Measurements from ENCODE around the gene AFAP1L2. TPM values are rescaled to one million over a fixed set of nuclear protein-coding genes. Genes with fewer than 3 reads are reported as not detected.

Gene AFAP1L2
- polyA plus RNA-seq, 1 experiment = 0.07 TPM

DNA sequence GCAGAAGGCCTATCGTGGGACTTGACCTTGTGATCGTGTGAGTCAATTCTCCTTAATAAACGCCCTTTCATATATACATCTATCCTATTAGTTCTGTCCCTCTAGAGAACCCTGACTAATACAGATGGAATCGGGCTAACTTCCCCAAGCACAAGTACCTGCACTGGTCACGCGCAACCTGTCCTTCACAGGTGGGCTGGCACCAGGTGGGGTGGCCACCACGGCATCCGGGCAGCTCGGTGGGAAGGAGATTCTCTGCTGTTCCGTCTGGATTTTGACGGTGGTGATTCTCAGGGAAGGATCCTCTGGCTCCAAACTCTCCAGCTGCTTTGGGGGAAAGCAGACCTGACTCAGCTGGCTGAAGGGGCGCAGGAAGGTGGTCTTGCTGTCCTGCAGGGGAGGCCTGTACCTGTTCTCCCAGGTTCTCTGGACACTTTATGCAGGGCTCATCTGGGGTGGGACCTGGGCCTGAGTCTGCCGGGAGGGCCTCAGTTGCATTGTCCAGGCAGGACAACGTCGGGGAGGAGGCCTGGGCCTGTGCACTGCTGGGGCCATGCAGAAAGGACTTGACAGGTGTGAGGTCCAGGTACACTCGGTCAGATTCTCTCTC lies 104.2 kb downstream of the AFAP1L2 start:
- ChIA-PET CTCF (no interaction called here), POLR2A (no interaction called here)
- H3K27me3 ChIP-seq (ENCODE audit: control insufficient read depth, insufficient read depth, low read length) = peaks cover 12% of the 10 kb centered on the region
- H3K4me3 ChIP-seq (ENCODE audit: low read depth, low read length) = no peak overlapping the region
- H3K9me3 ChIP-seq (ENCODE audit: control insufficient read depth, insufficient read depth, low read length) = peaks cover 14% of the 10 kb centered on the region
- no peak overlapping the region for H3K27ac ChIP-seq (ENCODE audit: low read depth, low read length)
- TF ChIP-seq, protein P1, sequence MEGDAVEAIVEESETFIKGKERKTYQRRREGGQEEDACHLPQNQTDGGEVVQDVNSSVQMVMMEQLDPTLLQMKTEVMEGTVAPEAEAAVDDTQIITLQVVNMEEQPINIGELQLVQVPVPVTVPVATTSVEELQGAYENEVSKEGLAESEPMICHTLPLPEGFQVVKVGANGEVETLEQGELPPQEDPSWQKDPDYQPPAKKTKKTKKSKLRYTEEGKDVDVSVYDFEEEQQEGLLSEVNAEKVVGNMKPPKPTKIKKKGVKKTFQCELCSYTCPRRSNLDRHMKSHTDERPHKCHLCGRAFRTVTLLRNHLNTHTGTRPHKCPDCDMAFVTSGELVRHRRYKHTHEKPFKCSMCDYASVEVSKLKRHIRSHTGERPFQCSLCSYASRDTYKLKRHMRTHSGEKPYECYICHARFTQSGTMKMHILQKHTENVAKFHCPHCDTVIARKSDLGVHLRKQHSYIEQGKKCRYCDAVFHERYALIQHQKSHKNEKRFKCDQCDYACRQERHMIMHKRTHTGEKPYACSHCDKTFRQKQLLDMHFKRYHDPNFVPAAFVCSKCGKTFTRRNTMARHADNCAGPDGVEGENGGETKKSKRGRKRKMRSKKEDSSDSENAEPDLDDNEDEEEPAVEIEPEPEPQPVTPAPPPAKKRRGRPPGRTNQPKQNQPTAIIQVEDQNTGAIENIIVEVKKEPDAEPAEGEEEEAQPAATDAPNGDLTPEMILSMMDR (IDR thresholded peaks at IDR 0.05; ENCODE audit: low read depth, low read length) = no peak
- DNase-seq (ENCODE audit: low read depth, low spot score) = no peak

GRCh38 chr10:114297136-114297705 lies 107.1 kb downstream of the AFAP1L2 start:
- Histone ChIP-seq H3K27ac (ENCODE audit: low read depth, low read length) (no peak overlapping the region), H3K9me3 (ENCODE audit: control insufficient read depth, insufficient read depth, low read length) (peaks cover 14% of the 10 kb centered on the region), H3K4me3 (ENCODE audit: low read depth, low read length) (no peak overlapping the region), H3K27me3 (ENCODE audit: control insufficient read depth, insufficient read depth, low read length) (peaks cover 5% of the 10 kb centered on the region)
- no peak for DNase-seq (ENCODE audit: low read depth, low spot score)
- TF ChIP-seq, protein P1 (IDR thresholded peaks at IDR 0.05; ENCODE audit: low read depth, low read length) = no peak
- CTCF ChIA-PET = no interaction called here
- POLR2A ChIA-PET = no interaction called here

DNA sequence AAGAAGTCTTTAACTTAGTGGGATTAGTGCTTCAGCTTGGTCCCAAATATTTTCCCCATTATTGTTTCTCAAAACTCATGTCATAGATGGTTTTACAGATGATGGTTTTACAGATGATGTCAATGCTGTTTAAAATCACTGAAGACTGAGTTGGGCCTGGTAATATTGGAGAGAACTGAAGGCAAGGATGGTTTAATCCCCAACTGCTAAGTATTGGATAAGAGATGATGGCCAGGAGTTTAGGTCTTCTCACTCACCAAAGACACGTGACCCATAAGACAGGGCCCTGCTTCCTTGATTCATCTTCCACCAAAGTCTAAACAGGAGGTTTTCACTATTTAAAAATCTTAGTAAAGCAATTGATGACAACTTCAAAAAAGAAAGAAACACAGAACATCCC lies 108.9 kb downstream of the AFAP1L2 start:
- CTCF ChIA-PET = no interaction called here
- Histone ChIP-seq H3K27ac (ENCODE audit: low read depth, low read length) (no peak overlapping the region), H3K9me3 (ENCODE audit: control insufficient read depth, insufficient read depth, low read length) (peaks cover 14% of the 10 kb centered on the region), H3K4me3 (ENCODE audit: low read depth, low read length) (no peak overlapping the region), H3K27me3 (ENCODE audit: control insufficient read depth, insufficient read depth, low read length) (peaks cover 4% of the 10 kb centered on the region)
- no peak for DNase-seq (ENCODE audit: low read depth, low spot score)
- POLR2A ChIA-PET = no interaction called here
- TF ChIP-seq, protein P1 (IDR thresholded peaks at IDR 0.05; ENCODE audit: low read depth, low read length) = no peak

- POLR2A ChIA-PET = no interaction called here
- H3K4me3 ChIP-seq (ENCODE audit: low read depth, low read length) = no peak overlapping the region
- CTCF ChIA-PET = no interaction called here
Measured at GRCh38 chr10:114294549-114294948, 109.8 kb downstream of the AFAP1L2 start.

DNA sequence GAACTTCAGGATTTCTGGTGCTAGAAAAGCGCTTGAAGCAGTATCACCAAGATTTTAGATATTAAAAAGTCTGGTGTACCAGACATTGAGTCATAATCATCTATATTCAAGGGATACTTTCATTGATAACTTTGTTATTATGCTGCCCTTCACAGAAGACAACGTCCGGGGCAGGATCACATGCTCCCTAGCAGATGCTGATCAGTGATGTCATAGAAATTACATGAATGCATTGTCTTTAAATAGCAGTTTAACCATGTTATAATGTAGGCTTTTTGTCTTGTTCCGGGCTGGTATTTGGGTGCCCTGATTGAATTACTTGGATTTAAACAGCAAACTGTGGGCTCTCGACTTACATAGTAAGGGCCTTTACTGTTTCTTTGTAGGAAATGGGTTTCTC lies 111.2 kb downstream of the AFAP1L2 start:
- H3K27ac ChIP-seq (ENCODE audit: low read depth, low read length) = no peak overlapping the region
- H3K9me3 ChIP-seq (ENCODE audit: control insufficient read depth, insufficient read depth, low read length) = peaks cover 14% of the 10 kb centered on the region
- no peak overlapping the region for H3K4me3 ChIP-seq (ENCODE audit: low read depth, low read length)
- TF ChIP-seq, protein P1 (IDR thresholded peaks at IDR 0.05; ENCODE audit: low read depth, low read length) = no peak
- DNase-seq (ENCODE audit: low read depth, low spot score) = no peak
- CTCF ChIA-PET = no interaction called here
- peaks cover 4% of the 10 kb centered on the region for H3K27me3 ChIP-seq (ENCODE audit: control insufficient read depth, insufficient read depth, low read length)
- POLR2A ChIA-PET = no interaction called here

More at GRCh38 chr10:114294549-114294948, 109.8 kb downstream of the AFAP1L2 start:
- TF ChIP-seq, protein P1 (IDR thresholded peaks at IDR 0.05; ENCODE audit: low read depth, low read length) = no peak
- Histone ChIP-seq H3K27me3 (ENCODE audit: control insufficient read depth, insufficient read depth, low read length) (peaks cover 4% of the 10 kb centered on the region), H3K9me3 (ENCODE audit: control insufficient read depth, insufficient read depth, low read length) (peaks cover 14% of the 10 kb centered on the region), H3K27ac (ENCODE audit: low read depth, low read length) (no peak overlapping the region)
- DNase-seq (ENCODE audit: low read depth, low spot score) = no peak

Data from AG04450 (cell line).